OCI-LY1 (cell line): ENCODE results near the gene GHRL.

Experiments
- H2AFZ ChIP-seq: fragments of 200-600 bp; sonication (generic), shearing (Covaris generic); 2 replicates; pipeline ENCODE4 v1.6.0; 2014; ENCODE audit warnings: antibody characterized with exemption, mild to moderate bottlenecking, low read length
- H3F3A ChIP-seq: fragments of 200-600 bp; sonication (generic), shearing (Covaris generic); 2 replicates; pipeline ENCODE4 v1.6.0; 2014; ENCODE audit warnings: mild to moderate bottlenecking, antibody characterized with exemption, low read length, moderate library complexity; ENCODE audit not compliant: insufficient read depth
- H3K27ac ChIP-seq: fragments of 200-600 bp; sonication (generic); 2 replicates; pipeline ENCODE4 v1.5.1; 2014; ENCODE audit warnings: low read length, mixed run types, mild to moderate bottlenecking, low read depth; ENCODE audit not compliant: poor library complexity, severe bottlenecking
- H3K27me3 ChIP-seq: fragments of 200-600 bp; sonication (generic); 2 replicates; pipeline ENCODE4 v1.6.0; 2014; ENCODE audit warnings: antibody characterized with exemption, mild to moderate bottlenecking, low read length, moderate library complexity; ENCODE audit not compliant: insufficient read depth
- H3K36me3 ChIP-seq: fragments of 200-600 bp; sonication (generic); 2 replicates; pipeline ENCODE4 v1.6.1; 2014; ENCODE audit warnings: mild to moderate bottlenecking, antibody characterized with exemption, low read length, moderate library complexity, mixed read lengths; ENCODE audit not compliant: insufficient read depth
- H3K4me1 ChIP-seq: fragments of 200-600 bp; sonication (generic); 2 replicates; pipeline ENCODE4 v1.5.1; 2014; ENCODE audit warnings: mild to moderate bottlenecking, low read length, moderate library complexity; ENCODE audit not compliant: insufficient read depth, severe bottlenecking
- H3K4me2 ChIP-seq: fragments of 200-600 bp; sonication (generic), shearing (Covaris generic); 2 replicates; pipeline ENCODE4 v1.6.1; 2014; ENCODE audit warnings: low read length
- H3K4me3 ChIP-seq: fragments of 200-600 bp; sonication (generic); 2 replicates; pipeline ENCODE4 v1.5.1; 2014; ENCODE audit warnings: low read length, low read depth, mild to moderate bottlenecking, mixed read lengths; ENCODE audit not compliant: poor library complexity, severe bottlenecking
- H3K79me2 ChIP-seq: fragments of 200-600 bp; shearing (Covaris generic); 2 replicates; pipeline ENCODE4 v1.6.1; 2016; ENCODE audit warnings: mixed run types, low read length, mixed read lengths; ENCODE audit not compliant: insufficient read depth
- H3K9ac ChIP-seq: fragments of 200-600 bp; sonication (generic), shearing (Covaris generic); 2 replicates; pipeline ENCODE4 v1.6.1; 2014; ENCODE audit warnings: mild to moderate bottlenecking, low read length, mixed read lengths
- H3K9me2 ChIP-seq: fragments of 200-600 bp; sonication (generic), shearing (Covaris generic); 2 replicates; pipeline ENCODE4 v1.6.1; 2014; ENCODE audit warnings: low read depth, mild to moderate bottlenecking, low read length, mixed read lengths
- H3K9me3 ChIP-seq: fragments of 200-600 bp; shearing (Covaris generic); 2 replicates; pipeline ENCODE4 v1.6.1; 2014; ENCODE audit warnings: low read length, mixed read lengths
- H4K20me1 ChIP-seq: fragments of 200-600 bp; sonication (generic), shearing (Covaris generic); 2 replicates; pipeline ENCODE4 v1.6.0; 2016; ENCODE audit warnings: mild to moderate bottlenecking, low read length; ENCODE audit not compliant: insufficient read depth
- EZH2 ChIP-seq: fragments of 200-600 bp; sonication (generic), shearing (Covaris generic); IDR thresholded peaks from 2 replicates; pipeline ENCODE4 v1.8.0; 2017; ENCODE audit warnings: borderline replicate concordance, mixed run types, mild to moderate bottlenecking, antibody characterized with exemption, low read length, moderate library complexity, mixed read lengths
- TF ChIP-seq, protein P1 (sequence below): fragments of 200-600 bp; sonication (generic), shearing (Covaris generic); IDR thresholded peaks from 2 replicates; pipeline ENCODE4 v1.5.1; 2017; ENCODE audit warnings: mild to moderate bottlenecking, antibody characterized with exemption, low read length, moderate library complexity, mixed read lengths

The GHRL gene

DNA sequence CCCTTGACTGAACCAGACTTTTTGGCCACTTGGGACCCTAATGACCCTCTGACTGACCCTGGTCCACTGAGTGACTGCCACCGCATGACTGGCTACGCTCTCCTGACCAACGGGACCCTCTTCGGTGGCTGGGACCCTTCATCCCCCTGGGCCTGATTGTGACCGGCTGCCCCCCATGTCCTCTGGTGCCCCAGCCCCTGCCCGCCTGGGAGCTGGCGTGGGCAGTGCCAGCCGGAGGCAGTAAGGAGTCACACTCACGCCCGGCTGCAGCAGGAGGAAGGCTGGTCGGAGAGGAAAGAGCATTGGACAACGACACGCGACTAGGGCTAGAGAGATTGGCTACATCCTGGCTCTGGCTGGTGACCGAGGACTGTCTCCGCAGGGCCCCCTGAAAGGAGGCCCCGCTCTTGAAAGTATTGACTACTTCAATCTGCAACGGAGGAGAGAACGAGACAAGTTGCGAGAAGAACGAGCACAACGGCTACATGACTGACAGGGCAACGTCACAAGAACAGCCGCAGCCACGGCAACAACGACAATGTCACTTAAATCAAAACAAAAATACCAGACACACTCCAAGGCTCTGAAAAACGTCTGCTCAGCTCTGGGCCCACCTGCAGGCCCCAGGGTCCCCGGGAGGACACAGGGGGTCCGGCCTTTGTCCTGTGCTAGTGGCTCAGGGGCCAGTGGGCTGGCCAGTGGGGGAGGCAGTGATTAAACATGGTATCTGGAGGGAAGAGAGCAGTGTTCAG, 43.3 kb upstream of the GHRL start:
- H2AFZ ChIP-seq, result no peak overlapping the region
- TF ChIP-seq, protein P1, sequence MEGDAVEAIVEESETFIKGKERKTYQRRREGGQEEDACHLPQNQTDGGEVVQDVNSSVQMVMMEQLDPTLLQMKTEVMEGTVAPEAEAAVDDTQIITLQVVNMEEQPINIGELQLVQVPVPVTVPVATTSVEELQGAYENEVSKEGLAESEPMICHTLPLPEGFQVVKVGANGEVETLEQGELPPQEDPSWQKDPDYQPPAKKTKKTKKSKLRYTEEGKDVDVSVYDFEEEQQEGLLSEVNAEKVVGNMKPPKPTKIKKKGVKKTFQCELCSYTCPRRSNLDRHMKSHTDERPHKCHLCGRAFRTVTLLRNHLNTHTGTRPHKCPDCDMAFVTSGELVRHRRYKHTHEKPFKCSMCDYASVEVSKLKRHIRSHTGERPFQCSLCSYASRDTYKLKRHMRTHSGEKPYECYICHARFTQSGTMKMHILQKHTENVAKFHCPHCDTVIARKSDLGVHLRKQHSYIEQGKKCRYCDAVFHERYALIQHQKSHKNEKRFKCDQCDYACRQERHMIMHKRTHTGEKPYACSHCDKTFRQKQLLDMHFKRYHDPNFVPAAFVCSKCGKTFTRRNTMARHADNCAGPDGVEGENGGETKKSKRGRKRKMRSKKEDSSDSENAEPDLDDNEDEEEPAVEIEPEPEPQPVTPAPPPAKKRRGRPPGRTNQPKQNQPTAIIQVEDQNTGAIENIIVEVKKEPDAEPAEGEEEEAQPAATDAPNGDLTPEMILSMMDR, result no peak
- no peak for TF ChIP-seq EZH2
- no peak overlapping the region for H3K4me3 ChIP-seq
- H4K20me1 ChIP-seq, result no peaks in the 10 kb centered on the region
- H3K36me3 ChIP-seq, result no peaks in the 10 kb centered on the region
- no peak overlapping the region for H3K4me2 ChIP-seq
- H3F3A ChIP-seq, result no peaks in the 10 kb centered on the region
- H3K9me3 ChIP-seq, result no peaks in the 10 kb centered on the region
- H3K4me1 ChIP-seq, result no peaks in the 10 kb centered on the region
- no peak overlapping the region for H3K9ac ChIP-seq
- H3K9me2 ChIP-seq, result no peaks in the 10 kb centered on the region
- no peak overlapping the region for H3K27ac ChIP-seq
- H3K27me3 ChIP-seq, result peaks cover 10% of the 10 kb centered on the region
- H3K79me2 ChIP-seq, result no peaks in the 10 kb centered on the region

- Histone ChIP-seq H3K4me2 (no peak overlapping the region), H3F3A (no peaks in the 10 kb centered on the region), H3K27ac (no peak overlapping the region), H4K20me1 (no peaks in the 10 kb centered on the region), H3K36me3 (no peaks in the 10 kb centered on the region), H3K9ac (no peak overlapping the region), H3K9me2 (no peaks in the 10 kb centered on the region), H3K4me1 (no peaks in the 10 kb centered on the region), H3K79me2 (no peaks in the 10 kb centered on the region), H2AFZ (no peak overlapping the region), H3K4me3 (no peak overlapping the region), H3K9me3 (no peaks in the 10 kb centered on the region), H3K27me3 (peaks cover 10% of the 10 kb centered on the region)
- TF ChIP-seq, protein P1, result no peak
- TF ChIP-seq EZH2, result no peak
Observed at GRCh38 chr3:10335190-10335738, 42.5 kb upstream of the GHRL start.

DNA sequence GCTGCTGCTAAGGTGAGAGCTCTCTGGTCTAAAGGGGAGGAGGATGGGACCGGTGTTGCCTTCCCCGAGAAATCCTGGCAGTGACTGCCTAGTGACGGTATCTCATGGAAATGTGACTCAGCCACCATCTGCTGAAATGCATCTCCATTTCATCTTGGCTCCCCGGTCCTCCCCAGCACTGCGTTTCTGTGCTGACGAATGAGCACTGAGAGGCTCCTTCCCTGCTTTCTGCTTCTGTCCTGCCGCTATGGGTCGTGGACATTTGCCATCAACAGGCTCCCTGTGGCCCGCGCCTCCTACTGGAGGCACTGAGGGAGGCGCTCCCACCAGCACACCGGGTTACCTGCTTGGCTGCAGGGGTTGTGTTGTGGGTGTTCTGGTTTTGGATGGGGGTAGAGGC, 41.7 kb upstream of the GHRL start:
- no peaks in the 10 kb centered on the region for H3K9me3 ChIP-seq
- H3F3A ChIP-seq, result no peaks in the 10 kb centered on the region
- no peak overlapping the region for H3K9ac ChIP-seq
- no peak overlapping the region for H3K4me3 ChIP-seq
- H3K4me2 ChIP-seq, result no peak overlapping the region
- TF ChIP-seq EZH2, result no peak
- TF ChIP-seq, protein P1, result peak; percentile 45
- peaks cover 13% of the 10 kb centered on the region for H3K27me3 ChIP-seq
- no peaks in the 10 kb centered on the region for H3K79me2 ChIP-seq
- no peaks in the 10 kb centered on the region for H4K20me1 ChIP-seq
- no peak overlapping the region for H3K27ac ChIP-seq
- no peaks in the 10 kb centered on the region for H3K4me1 ChIP-seq
- no peak overlapping the region for H2AFZ ChIP-seq
- no peaks in the 10 kb centered on the region for H3K9me2 ChIP-seq
- no peaks in the 10 kb centered on the region for H3K36me3 ChIP-seq
